ENCODE measurements around the gene TOMM34.

The TOMM34 gene

DNA sequence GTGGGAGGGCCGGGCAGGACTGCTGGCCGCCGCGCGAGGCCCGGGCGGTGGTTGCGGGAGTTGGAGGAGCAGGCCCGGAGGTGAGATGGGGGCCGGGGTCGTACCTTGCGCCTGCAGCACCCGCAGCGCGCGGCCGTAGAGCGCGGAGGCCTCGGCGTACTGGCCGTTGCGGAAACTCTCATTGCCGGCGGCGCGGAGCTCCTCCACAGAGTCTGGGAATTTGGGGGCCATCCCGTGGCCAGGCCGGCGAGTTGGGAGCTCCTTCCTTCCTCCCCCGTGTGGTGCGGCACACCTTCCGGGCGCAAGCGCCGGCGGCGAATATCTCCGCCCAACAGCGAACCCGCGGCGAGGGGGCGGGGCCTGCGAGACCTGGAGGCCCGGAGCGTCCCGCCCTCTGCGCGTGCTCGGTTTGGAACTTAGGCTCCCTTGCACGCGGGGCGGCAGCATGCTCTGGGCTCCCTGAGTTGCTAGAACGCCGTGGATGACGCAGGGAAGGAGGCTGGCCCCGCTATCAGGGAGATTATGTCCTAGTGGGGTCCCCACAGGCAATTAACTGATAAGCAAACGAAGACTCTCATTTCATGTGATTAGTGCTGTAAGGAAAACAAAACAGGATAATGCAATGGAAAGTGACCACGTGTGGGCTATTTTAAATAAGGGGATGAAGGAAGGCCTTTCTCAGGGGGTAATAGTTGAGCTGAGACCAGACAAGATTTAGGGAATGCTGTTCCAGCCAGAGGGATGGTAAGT is at the start of gene TOMM34:
TOMM34 (minus strand) TSS at position 295 of the 750 bp plus-strand sequence; CDS start at position 231, 64 bp downstream.
- DNase-seq (ENCODE audit: extremely low spot score, insufficient read length, low read depth) (peak; percentile 92), FAIRE-seq (peak; percentile 85)

DNA sequence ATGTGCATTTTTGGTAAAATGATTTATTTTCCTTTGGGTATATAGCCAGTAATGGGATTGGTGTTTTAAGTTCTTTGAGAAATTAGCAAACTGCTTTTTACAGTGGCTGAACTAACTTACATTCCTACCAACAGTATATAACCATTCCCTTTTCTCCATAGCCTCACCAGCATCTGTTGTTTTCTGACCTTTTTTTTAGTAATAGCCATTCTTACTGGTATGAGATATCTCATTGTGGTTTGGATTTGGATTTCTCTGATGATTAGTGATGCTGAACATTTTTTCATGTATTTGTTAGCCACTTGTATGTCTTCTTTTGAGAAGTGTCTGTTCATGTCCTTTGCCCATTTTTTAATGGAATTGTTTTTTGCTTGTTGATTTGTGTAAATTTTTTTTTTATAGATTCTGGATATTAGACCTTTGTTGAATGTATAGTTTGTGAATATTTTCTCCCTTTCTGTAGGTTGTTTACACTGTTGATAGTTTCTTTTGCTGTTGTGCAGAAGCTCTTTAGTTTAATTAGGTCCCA is 48.4 kb upstream of the TOMM34 start:
- DNase-seq (ENCODE audit: extremely low spot score, insufficient read length, low read depth): no peak

GRCh38 chr20:44997668-44998067 is 37.5 kb upstream of the TOMM34 start:
- no peak for DNase-seq (ENCODE audit: extremely low spot score, insufficient read length, low read depth)
- no peak for FAIRE-seq

More for the DNA sequence above, 48.4 kb upstream of the TOMM34 start:
- FAIRE-seq: no peak

GRCh38 chr20:44997171-44997570 is 37.0 kb upstream of the TOMM34 start:
- FAIRE-seq (no peak), DNase-seq (ENCODE audit: extremely low spot score, insufficient read length, low read depth) (no peak)

DNA sequence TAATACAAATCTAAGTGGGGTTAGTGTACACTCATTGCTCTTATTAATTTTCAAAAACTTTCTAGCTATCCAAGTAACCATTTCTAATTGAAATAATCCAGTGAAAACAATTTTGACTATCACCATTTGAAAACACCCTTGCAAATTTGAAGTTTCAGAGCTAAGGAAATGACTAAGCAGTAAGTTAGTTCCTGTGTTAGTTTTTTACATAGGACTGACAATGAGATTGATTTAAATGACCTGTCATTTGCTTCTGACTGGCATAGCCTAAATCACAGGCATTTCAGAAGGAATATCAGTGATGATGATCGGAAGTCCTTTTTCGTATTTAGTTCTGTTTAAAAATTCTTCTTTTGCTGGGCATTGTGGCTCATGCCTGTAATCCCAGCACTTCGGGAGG is 33.1 kb upstream of the TOMM34 start:
- no peak for DNase-seq (ENCODE audit: extremely low spot score, insufficient read length, low read depth)
- no peak for FAIRE-seq

DNA sequence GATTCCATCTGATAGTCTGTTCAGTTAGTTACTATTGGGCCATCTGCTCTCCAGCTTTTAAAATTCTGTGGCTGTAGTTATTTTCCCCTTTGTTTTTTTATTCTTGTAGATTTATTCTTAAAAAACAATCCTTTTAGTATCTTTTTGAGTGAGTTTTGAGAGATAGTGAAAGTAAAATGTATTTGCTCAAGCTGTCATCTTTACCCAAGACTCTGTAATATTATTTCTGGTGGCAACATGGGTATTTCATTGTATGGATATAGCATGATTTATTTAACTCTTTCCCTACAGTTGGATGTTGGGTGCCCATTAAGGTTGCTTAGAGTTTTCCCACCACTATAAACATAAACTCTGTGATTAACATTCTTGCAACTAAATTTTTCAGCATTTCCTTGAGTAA is 30.8 kb upstream of the TOMM34 start:
- no peak for DNase-seq (ENCODE audit: extremely low spot score, insufficient read length, low read depth)
- FAIRE-seq: no peak

DNA sequence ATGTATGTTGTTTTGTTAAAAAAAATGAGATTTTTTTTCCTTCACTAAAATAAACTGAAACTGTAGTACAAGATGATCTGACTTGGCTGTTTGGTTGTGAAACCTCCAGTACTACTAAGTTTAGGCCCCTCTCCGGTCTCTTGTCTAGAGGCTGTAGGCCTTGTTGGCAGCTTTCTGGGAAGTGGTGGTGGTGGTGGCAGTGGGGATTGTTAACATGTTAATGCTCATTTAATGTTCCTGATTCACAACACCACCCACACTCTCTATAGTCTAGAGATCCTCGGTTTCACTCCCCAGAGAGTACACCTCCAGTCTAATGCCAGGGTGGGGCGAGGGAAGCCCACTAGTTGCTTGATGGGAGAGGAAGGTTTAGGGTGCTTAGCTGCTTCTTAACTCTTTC is 30.2 kb upstream of the TOMM34 start:
- DNase-seq (ENCODE audit: extremely low spot score, insufficient read length, low read depth) (no peak), FAIRE-seq (peak; percentile 52)

- FAIRE-seq: no peak
- no peak for DNase-seq (ENCODE audit: extremely low spot score, insufficient read length, low read depth)
Measured at GRCh38 chr20:44988631-44989171, 28.5 kb upstream of the TOMM34 start.

DNA sequence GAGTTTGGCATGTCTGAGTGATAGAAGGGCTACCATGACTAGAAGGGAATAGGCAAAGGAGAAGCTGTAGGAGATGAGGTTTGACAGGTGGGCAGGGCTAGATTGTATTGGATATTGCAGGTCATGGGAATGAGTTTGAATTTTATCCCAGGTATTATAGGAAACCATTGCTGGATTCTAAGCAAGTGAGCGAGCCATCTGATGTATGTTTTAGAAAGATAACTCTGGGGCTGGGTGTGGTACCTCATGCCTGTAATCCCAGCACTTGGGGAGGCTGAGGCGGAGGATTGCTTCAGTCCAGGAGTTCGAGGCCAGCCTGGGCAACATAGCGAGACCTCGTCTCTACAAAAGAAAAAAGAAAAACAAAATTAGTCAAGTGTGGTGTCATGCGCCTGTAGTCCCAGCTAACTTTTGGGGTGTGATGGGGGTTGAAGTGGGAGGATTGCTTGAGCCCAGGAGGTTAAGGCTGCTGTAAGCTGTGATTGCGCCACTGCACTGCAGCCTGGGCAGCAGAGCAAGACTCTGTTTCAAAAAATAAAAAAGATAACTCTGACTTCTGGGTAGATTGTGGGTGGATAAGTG is 23.0 kb upstream of the TOMM34 start:
- FAIRE-seq (no peak), DNase-seq (ENCODE audit: extremely low spot score, insufficient read length, low read depth) (no peak)

GRCh38 chr20:44981736-44982406 is 21.7 kb upstream of the TOMM34 start:
- no peak for FAIRE-seq
- no peak for DNase-seq (ENCODE audit: extremely low spot score, insufficient read length, low read depth)

GRCh38 chr20:44979090-44979621 is 19.0 kb upstream of the TOMM34 start:
- FAIRE-seq (peak; percentile 91), DNase-seq (ENCODE audit: extremely low spot score, insufficient read length, low read depth) (no peak)

- FAIRE-seq (no peak), DNase-seq (ENCODE audit: extremely low spot score, insufficient read length, low read depth) (no peak)
Measured at GRCh38 chr20:44976698-44977097, 16.5 kb upstream of the TOMM34 start.

- no peak for FAIRE-seq
- no peak for DNase-seq (ENCODE audit: extremely low spot score, insufficient read length, low read depth)
Measured at GRCh38 chr20:44973053-44973452, 12.9 kb upstream of the TOMM34 start.

DNA sequence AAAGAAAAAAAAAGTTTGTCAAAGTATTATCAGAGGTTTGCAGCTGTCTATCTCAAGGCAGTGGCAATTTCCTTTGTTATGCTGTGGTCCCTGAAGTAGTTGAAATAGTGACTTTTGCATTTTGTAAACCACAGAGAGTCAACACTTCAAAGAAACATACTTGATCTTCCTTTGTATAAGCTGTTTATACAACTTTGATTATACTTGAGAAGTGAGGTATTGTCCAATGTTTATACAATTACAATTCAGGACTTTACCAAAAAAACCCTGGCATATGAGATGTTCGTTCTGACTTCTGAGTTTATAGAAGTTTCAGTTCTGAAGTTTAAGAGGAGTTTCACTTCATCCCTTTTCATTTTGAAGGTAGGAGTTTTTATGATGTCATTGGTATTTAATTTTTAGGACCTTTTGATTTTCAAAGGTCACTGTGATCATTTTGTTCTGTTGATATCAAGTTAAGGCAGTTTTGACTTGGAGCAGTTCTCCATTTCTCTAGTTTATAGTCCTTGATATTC is 10.1 kb upstream of the TOMM34 start:
- DNase-seq (ENCODE audit: extremely low spot score, insufficient read length, low read depth): no peak
- FAIRE-seq: no peak

DNA sequence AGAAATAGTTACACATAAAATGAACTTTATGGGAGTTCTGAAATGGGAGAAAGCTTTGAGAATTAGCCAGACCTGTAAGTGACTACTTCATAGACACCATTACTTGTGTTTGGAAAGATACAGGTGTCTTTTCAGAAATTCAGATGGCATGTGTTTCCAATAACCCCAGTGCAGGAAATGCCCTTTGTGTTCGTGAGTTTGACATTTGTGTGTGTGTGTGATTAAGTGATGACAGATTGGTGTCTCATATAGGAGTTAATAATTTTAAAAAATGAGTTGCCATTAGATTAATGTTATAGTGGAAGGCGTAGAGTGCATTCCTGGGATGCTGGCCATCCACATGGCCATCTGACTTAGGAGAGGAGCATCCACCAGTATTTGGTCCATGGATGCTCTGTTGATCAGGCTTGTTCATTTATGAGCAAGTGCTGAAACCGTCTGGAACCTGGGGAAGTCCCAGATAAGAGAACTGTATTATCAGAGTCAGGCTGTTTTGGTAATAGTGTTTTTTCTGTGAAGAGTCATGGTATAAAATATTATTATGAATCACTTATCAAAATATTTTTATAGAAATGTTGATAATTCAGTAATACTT is 9.2 kb upstream of the TOMM34 start:
- DNase-seq (ENCODE audit: extremely low spot score, insufficient read length, low read depth): no peak
- FAIRE-seq: no peak

GRCh38 chr20:44967207-44967807 is 7.1 kb upstream of the TOMM34 start:
- peak; percentile 76 for FAIRE-seq
- DNase-seq (ENCODE audit: extremely low spot score, insufficient read length, low read depth): no peak

GRCh38 chr20:44966030-44966961 is 6.1 kb upstream of the TOMM34 start, which contains the start of gene STK4:
STK4 (plus strand) TSS chr20:44966512; CDS start chr20:44966569, 57 bp downstream.
- FAIRE-seq (peak; percentile 88), DNase-seq (ENCODE audit: extremely low spot score, insufficient read length, low read depth) (peak; percentile 71)

- FAIRE-seq (no peak), DNase-seq (ENCODE audit: extremely low spot score, insufficient read length, low read depth) (no peak)
Measured at GRCh38 chr20:44965651-44966029, 5.4 kb upstream of the TOMM34 start.
